COLO668 (cell line): ENCODE measurements around the gene HDDC3.
"Not testable (repeated sequence)": the region's sequence is repeated elsewhere in the genome, so short reads cannot be mapped to it uniquely, and the experiment has no call there.

Source experiments
- DNase-seq: peaks from one replicate; lab custom pipeline; 2025; ENCODE audit not compliant: unreplicated experiment; lab: John Stamatoyannopoulos, UW

HDDC3 gene

DNA sequence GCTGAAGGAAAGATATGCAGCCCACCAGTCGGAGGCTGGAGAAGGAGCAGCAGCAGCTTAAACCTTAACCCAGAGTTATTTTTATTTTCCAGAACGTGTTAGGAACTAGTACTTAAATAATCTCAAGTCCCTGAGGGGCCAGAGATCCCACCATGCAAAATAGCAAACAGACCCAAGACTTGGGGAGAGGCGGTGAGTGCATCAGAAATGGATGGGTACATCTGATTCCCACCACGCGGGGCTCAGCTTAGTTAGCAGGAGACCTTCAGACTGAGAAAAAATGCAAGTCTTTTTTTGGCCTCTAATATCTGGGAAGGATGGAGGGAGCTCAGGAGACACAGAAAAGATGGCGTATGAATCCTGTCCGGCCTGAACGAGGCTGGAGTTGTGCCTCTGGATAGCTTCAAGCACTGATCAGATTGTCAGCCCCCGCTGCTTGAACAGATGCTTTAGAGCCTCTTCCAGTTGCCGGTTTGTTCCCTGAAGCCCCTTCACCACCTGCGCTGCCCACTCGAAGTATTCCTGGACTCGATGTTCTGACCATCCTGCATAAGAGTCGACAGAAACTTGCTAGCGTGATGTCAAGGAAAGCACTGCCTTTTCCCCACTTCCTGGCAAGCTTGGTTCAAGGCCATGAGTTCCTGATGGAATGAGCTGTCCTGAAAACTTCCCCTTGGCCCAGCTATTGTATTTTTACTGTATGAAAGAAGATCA is 1.3 kb downstream of the HDDC3 start:
- peak; percentile 45 for DNase-seq

DNA sequence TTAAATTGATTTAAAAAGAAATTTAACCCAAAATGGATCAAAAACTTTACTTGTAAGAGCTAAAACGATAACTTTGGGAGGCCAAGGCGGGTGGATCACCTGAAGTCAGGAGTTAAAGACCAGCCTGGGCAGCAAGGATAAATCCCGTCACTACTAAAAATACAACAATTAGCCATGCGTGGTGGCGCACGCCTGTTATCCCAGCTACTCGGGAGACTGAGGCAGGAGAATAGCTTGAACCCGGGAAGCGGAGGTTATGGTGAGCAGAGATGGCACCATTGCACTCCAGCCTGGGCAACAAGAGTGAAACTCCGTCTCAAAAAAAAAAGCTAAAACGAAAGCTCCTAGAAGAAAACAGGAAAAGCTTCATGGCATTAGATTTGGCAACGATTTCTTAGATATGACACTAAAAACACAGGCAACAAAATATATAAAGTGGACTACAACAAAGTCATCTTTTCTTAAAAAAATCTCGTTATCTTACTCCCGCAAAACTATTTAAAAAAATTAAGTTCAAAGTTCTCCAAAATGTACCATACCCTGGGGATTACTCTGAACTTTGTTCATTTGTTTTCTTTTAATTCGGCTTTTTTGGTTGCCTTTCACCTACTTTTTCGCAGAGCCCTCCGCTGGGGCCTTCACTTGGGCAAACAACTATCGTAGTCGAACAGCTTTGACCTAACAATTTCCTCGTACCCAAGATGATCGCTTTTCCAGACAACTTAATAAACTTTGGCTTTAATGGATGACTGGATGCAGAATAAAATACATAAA is 2.9 kb downstream of the HDDC3 start:
- DNase-seq = no peak

DNA sequence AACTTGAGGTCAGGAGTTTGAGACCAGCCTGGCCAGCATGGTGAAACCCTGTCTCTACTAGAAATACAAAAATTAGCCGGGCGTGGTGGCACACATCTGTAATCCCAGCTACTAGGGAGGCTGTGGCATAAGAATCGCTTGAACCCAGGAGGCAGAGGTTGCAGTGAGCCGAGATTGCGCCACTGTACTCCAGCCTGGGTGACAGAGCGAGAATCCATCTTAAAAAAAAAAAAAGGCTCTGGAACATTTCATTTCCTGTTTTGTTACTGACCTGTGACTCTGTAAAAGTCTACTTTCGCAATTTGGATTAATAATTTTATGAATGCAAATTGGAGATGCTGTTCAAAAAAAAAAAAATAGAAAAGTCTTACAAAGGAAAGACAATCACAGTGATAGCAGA is 4.2 kb downstream of the HDDC3 start:
- not testable (repeated sequence) for DNase-seq

DNA sequence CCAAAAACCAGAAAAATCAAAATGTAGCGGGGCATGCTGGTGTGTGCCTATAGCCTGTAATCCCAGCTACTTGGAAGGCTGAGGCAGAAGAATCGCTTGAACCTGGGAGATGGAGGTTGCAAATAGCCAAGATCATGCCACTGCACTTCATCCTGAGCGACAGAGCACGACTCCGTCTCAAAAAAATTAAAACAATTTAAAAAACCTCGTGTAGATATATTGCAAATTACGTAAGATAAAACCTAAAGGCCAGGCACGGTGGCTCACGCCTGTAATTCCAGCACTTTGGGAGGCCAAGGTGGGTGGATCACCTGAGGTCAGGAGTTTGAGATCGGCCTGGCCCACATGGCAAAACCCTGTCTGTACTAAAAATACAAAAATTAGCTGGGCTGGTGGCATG is 5.6 kb downstream of the HDDC3 start:
- DNase-seq = not testable (repeated sequence)

DNA sequence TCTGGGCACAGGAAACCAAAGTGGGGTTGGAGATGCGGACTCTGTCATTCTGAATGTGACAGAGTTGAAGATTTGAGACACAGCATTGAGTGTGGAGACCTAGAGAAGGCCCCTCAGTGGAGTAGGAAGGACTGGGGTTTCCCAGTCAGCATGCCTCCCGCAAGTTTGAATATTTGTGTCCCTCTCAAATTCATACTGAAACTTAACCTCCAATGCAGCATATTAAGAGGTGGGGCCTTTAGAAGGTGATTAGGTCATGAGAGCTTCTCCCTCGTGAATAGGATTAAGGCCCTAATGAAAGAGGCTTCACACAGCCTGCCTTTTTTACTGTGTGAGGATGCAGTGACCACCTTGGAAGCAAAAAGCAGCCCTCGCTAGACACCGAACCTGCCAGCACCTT is 8.0 kb downstream of the HDDC3 start:
- no peak for DNase-seq

DNA sequence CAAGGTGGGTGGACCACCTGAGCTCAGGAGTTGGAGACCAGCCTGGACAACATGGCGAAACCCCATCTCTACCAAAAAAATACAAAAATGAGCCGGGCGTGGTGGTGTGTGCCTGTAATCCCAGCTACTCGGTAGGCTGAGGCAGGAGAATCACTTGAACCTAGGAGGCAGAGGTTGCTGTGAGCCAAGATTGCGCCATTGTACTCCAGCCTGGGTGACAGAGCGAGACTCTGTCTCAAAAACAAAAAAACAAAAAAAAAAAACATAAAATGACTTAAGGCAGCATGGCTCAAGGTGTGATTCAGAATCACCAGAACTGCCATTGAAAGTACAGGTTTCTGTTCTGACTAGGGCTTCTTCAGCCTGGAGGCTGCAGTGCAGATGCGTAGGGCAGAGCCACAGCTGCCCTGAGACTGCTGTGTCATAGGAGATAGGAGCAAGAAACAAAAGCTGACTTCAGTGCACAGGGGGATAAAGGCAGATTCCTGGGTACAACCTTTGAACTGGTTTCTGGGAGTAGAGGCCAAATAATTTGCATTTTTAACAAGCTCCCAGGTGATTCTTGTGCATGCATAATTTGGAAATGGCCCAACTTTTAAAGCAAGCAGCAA is 9.5 kb downstream of the HDDC3 start:
- not testable (repeated sequence) for DNase-seq

DNA sequence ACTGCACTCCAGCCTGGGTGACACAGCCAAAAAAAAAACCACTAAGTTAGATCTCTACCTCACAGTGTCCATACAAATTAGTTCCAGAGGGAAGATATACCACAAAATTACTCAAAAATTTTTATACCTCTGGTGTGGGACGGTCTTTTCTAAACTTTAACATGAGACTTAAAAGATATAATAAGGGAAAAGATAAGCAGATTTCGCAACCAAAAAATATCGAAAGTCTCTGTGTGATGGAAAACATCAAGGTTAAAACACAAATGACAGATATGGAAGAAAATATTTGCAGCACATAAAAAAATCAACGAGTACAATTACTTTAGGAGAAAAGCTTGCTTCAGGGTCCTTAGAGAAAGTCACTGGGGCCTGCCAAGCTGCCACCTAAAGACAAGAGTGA is 10.5 kb downstream of the HDDC3 start:
- DNase-seq = no peak

DNA sequence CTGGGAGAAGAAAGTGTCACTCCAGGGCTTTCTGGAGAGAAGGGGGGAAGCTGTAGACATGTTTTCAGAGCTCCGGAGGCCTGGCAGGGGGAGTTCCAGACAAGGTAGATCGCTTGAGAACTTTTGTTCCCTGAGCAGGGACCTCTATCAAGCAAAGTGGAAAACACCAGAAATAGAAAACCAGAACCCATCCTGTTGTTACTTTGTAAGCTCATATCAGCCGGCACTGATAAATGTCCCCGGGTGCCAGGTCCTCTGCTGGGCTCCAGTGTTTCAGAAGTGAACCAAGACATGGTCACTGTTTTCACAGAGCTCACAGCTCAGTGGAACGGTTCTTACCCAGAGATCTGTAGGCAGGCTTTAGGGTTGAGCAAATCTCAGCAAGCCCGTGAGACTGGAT is 13.5 kb downstream of the HDDC3 start:
- no peak for DNase-seq

DNA sequence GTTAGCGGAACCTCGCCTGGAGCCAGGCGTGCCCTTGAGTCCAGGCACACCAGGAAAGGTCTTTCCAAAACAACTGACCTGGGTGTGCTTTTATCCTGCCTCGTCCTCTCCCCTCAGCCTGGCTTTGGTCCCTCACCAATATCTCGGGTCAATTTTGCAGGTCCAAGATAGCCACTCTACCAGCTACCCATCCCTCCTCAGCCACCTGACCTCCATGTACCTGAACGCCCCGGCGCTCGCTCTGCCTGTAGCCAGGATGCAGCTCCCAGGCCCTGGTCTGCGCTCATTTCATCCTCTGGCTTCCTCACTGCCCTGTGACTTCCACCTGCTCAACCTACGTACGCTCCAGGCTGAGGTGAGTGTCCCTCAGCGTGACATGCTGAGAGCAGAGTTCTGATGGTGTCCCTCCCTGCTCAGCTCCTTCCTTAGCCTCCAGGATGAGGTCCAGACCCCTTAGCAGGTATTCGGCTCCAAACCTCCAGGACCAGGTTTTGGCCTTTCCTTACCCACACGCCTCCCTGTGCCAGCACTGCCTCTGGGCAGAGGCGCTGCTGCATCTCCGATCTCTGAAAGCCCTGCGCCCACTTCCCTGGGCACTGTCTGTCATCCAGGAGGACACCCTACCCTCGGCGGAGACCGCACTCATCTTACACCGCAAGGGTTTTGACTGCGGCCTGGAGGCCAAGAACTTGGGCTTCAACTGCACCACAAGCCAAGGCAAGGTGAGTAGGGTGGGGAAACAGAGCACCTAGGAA is 14.1 kb downstream of the HDDC3 start:
- no peak for DNase-seq

DNA sequence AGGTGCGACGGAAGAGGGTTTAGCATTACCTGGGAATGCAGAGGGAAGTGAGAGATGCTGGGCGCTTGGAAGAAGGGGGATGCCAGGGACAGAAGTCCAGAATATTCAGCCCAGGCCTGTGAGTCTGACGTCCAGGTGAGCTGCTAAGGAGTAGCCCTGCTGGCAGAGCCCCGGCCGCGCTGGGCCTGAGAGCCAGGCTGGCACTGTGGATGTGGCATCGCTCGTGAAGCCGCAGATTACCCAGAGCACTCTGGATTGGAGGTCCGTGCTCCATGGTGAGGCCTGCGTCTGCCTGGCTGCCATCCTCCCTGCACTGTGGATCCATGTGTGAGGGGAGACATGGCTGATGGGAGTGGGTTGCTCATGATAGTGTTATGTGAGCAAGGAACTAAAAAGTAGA is 14.8 kb downstream of the HDDC3 start:
- DNase-seq = no peak

DNA sequence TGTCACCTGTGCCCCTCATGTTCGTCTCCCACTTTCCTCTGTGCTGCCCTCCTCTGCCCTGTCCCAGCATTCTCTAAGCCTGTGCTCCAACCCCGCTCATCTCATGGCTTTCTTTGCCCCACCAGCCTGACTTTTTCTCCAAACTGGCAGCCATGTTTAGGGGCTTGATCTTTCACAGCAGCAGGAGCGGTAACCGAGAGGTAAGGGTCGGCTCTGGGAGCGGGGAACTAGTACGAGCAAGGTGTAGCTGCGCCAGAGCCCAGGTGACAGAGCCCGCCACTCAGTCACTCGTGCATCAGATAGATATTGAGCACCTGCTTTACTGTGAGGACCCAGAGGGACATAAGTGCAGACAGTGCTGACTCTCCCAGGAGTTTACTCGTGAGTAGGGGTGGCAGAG is 15.9 kb downstream of the HDDC3 start:
- no peak for DNase-seq

DNA sequence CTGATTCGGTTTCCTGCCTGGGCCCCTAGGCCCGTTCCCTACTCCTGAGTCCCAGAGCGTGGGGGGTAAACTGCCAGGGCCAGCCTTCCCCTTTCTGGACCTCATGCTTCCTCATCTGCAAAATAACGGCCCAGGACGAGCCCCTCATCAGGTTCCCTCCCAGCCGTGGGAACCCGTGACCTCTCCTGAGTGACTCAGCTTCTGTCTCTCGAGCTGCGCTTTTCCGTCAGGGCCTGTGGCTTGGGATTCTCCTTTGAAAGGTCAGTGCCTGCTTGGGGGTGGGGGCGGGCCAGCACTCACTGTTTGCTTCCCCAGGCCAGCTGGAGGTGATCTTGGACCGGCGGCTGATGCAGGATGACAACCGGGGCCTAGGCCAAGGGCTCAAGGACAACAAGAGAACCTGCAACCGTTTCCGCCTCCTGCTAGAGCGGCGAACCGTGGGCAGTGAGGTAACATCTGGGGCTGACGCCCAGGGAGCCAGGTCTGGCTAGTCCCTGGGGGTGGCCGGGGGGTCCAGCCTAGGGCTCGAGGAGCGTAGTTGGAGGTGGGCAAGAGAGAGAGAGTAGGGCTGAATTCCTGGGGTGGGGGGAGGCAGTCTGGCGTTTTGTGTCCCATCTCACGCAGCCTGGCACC is 16.4 kb downstream of the HDDC3 start:
- DNase-seq = no peak

DNA sequence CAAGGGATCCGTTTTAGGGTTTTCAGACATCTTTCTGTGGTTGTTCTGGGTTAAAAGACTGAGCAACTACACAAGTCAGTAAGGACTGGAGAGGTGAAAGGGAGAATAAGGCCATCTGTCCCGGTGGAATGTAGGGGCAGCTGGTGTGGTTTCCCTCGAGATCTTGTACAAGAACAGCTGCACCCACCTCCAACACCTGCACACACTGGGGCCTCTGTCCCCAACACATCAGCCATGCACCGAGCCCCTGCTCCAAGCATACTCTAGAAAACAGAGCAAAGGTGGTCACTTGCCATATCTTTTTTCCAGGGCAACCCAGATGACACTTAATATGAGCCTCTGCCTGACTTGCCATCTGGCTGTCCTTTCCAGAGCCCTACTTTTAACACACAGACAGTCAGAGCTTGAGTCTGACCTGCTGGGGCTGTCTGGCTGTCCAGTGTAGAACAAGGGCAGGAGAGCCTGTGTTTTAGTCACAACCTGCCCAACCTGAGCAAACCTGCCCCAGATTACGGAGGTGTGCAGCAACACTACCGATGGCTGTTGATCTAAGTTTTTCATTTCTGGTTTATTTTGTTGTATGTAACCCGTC is 17.0 kb downstream of the HDDC3 start:
- peak; percentile 9 for DNase-seq

DNA sequence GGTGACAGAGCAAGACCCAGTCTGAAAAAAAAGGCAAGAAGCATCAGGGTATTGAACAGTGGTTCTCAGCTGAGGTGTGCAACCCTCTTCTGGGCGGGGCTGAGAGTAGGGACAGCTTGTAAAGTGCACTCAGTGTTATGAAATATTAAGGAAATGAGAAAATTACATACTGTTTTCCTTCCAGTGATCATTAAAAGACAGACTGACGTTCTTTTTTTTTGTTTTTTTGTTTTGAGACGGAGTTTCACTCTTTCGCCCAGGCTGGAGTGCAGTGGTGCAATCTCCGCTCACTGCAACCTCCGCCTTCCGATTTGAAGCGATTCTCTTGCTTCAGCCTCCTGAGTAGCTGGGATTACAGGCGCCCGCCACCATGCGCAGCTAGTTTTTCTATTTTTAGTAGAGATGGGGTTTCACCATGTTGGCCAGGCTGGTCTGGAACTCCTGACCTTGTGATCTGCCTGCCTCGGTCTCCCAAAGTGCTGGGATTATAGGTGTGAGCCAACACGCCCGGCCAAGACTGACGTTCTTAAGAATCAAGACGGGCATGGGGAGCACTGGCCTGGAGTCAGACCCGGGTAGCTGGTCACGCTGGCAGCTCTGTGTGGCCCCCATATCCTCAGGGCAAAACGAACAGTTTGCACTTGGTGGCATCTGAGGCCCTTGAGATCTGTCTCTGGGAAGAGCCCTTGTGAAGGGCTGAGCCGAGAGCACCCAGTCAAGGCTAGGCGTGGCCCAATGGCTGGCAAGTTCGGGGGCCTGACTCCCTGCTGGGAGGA is 17.9 kb downstream of the HDDC3 start:
- DNase-seq = no peak

DNA sequence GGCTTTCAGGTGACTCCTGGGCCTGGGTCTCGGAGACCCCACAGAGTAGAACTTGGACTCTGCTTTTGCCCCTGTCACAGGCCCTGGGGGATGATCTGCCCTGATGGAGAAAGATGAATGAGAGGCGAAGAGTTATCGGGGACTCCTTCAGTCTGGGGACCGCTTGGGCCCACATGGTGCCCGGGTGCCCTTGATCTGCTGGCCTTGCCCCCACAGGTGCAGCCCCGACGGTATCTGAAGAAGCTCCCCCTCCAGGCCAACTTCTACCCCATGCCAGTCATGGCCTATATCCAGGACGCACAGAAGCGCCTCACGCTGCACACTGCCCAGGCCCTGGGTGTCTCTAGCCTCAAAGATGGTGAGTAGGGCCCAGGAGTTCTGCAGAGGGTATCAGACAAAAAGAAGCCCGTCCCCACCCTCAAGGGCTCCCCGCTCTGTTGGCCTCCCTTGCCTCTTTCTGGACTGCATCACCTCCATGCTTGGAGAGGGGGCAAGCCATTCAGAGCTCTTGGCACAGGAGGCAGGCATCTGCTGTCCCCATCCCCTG is 18.9 kb downstream of the HDDC3 start:
- no peak for DNase-seq

DNA sequence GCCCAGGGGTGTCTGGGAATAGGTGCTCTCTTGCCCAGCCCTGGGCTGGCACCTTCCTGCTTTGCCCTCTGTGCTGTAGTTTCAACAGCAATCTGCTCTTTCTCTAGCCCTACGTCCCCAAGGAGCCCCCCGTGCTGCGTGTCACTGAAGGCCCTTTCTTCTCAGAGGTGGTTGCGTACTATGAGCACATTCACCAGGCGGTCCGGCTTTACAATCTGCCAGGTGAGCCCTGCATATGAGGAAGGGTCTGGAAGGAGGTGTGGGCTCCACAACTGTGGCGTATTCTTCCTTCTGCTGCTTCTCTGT is 19.6 kb downstream of the HDDC3 start:
- no peak for DNase-seq

DNA sequence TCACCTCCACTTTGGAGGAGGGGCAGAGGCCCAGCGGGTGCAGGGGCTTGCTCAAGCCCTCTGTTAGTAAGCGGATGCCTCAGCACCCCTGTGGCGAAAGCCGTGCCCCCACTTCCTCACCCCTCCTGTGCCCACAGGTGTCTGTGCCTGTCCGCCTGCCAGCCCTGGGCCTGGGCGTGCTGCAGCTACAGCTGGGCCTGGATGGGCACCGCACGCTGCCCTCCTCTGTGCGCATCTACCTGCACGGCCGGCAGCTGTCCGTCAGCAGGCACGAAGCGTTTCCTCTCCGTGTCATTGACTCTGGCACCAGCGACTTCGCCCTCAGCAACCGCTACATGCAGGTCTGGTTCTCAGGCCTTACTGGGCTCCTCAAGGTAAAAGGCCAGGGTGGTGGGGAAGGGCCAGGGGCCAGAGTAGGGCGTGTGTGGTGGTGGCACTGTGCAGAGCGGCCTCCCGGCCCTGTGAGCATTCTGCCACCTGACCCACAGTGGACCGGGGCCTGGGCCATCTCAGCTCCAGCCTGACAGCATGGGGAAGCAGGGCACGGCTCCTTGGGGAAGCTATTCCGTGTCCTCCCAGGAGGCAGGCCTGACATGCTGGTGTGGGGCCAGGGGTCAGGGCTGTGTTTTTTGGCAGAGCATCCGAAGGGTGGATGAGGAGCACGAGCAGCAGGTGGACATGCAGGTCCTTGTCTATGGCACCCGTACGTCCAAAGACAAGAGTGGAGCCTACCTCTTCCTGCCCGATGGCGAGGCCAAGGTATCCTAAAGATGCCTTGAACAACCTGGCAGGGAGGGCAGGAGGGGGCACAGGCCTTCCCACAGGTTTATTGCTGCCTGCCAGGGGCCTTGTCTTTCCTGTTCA is 20.2 kb downstream of the HDDC3 start:
- DNase-seq = no peak

DNA sequence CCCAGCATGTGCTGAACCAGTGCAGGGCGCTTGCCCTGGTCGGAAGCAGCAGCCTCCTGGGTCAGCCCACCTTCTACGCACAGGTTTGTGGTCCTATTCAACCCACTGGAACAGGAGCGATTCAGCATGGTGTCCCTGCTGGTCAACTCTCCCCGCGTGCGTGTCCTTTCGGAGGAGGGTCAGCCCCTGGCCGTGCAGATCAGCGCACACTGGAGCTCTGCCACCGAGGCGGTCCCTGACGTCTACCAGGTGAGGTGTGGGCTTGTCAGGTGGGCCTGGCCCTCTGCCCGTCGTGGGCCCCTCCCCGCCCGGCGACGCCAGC is 21.1 kb downstream of the HDDC3 start:
- no peak for DNase-seq
